ENCODE measurements around the gene KIF6.

The KIF6 gene

DNA sequence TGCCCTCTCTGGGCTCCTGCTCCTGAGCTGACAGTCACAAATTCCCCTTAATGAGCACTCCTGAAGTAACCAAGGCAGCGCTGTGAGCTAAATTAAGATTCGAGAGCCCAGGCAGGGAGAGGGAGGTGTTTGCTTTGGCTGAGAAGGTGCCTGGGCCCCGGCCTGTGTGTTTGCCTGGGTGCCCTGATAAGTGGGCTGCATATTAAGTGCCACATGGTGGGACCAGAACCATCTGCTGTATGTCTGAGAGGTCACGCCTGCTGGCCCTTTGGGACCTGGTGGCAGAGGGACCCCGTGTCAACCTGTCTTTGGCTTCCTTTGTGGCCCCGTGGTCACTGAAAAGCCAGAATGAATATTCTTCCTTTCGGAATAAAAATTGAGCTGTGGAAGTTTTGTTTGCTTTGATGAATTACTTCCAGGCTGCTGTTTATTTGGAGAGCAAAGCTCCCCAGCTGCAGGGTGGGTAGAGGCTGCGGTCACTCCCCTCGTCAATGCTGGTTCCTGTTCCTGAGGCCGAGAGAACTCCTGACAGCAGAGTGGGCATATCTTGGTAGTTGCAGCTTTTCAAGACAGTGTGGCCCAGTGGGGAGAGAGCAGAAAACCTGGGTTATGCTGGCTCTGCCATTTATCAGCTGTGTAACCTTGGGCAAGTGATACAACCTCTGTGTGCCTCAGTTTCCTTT is 385.2 kb downstream of the KIF6 start:
- DNase-seq, result peak; percentile 82 to 96 (median 92)

DNA sequence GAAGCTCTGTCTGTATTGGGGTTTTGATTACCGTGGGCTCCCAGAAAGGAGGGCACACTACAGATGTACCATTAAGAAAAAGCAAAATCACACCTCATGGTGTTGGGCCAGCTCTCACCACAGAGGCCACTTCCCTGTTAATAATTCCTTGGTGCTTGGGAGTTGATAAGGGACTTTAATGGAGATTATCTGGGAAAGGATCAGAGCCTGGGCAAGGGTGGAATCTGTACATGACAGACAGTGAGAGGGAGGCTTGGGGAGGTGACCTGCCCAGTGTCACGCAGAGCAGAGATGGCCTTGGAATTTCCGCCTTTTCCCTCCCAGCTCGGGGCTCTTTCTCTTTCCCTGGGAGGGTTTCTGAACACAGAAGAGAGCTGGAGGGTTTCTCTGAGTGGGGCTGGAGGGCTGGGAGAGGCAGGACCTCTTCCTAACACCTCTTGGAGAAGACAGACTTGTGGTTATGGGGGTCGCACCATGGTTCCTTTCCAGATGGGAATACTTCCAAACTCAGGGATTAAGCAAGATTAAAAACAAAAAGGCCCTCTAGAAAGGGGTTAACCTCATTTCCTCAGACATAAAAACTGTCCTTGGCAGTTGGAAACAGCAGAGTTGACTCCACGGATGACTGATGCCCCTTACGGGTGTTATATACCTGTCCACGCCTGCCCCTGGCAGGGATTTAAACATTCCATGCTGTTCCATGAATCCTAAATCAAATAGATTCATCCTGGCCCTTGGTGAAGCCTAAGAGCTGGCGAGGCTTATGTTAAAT is 385.9 kb downstream of the KIF6 start:
- no peak for DNase-seq

DNA sequence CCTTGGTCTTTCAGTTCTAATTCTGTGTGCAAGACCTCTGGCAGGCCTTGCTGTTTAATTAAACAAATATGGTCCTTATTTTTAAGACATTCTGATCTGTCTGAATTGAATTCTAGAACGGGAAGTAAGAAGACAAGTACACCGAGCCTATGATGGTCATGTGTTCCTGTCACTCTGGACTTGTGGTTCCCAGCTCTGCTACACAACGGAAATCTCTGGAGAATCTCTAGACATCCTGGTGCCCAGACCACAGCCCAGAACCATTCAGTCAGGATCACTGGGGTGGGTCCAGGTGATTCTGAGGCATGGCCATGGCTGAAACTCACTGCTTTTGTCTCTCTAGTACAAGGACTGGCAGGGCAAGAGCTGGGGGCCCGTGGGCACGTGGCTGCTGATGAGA is 386.8 kb downstream of the KIF6 start:
- no peak for DNase-seq

DNA sequence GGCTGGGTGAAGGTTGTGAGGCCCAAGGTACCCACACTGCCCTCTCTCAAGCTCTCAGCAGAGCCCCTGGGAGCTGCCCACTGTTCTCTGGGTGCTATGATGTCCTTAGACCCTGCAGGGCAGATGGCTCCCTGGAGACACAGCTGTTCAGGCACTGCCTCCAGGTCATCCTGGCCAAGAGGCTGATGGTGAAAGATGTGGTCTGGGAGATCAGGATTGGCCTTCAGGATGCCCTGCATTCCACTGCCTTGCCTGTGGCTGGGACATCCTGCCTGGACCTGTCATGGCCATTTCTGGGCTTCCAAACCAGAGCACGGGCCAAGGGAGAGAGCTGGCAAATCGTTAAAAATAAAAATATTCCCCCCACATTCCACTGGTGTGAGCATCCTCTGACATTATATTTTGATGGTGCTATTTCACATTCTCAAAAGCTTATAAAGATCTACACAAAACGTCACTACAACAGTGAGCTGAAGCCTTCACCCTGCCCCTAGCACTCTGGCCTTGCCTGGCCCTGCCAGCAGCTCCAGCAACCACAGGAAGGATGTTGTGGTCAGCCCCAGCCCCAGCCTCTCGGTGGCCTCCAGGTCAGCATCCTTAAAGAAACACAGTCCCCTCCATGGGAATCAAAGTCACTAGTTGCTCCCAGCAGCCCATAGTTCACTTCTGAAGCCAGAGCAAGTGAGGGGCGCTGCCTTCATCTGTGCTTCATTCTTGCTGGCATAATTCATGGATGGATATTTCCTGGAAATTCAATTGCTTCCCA is 389.2 kb downstream of the KIF6 start:
- DNase-seq, result no peak

DNA sequence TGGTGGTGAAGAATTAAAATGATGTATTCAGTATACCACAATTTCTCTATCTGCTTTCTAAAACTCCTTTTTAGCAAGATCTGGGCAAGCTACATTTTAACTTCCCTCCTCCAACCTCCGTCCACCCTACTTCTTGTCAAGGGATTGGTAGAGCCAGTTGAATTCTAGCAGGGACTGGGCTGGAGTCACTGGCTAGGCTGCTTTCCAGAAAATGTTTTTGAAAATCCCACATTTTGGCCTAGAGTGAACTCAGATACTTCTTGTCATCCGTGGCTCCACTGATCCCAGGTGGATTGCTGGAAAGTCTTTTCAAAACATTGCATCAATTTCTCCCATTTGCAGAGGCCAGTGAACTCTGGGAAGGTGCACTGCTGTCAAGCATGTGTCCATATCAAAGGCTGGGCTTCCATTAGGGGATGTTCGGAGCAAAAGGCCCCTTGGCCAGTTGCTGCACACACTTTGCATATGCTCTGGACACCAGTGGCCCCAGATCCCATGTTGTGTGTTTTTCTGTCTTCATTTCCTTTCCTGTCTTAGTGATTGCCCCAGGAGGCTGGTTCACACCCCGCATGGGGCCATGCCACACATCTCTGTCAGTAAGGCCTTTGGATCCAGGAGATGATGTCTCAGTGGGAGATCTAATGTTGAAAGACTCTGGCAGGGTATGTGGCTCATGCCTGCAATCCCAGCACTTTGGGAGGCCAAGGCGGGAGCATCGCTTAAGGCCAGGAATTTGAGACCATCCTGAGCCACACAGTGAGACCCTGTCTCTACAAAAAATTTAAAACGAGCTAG is 391.4 kb downstream of the KIF6 start:
- DNase-seq, result no peak

DNA sequence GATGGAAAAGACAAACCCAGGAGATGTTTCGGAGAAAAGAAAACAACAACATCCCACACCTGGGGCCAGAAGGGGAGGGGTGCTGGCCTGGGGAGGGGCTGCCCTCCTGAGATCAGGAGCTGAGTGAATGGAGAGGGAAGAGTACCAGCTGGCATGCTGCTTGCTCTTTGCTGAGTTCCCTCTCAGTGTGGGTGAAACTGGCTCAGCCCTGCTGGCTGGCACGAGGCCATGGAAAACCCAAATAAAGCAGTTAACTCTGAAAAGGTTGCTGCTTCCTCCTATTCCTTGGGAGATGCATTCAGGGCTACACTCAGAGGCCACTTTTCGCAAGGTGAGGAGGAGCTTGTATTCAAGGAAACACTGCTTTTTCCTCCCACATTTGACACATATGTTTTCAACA is 394.7 kb downstream of the KIF6 start:
- DNase-seq, result peak in 2 of 3 experiments; percentile 21 to 29

DNA sequence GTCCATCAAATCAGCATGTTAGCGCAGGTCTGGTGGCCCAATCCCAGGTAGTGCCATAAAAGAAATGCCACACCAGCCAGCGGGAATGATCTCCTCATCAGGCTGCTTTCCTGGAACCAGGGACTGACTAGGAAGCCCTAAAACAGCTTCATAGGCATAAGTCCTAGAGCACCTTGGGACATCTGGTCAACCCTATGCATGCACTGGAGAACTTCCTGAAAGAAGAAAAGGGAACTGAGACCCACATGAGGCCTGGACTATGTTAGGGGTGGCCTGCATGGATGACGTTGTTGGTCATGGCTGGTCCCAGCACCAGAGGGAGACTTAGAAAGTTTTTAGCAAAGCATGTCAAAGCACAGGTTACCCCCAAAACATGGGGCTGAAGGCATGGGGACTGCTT is 395.2 kb downstream of the KIF6 start:
- DNase-seq, result peak in 1 of 3 experiments; percentile 55

DNA sequence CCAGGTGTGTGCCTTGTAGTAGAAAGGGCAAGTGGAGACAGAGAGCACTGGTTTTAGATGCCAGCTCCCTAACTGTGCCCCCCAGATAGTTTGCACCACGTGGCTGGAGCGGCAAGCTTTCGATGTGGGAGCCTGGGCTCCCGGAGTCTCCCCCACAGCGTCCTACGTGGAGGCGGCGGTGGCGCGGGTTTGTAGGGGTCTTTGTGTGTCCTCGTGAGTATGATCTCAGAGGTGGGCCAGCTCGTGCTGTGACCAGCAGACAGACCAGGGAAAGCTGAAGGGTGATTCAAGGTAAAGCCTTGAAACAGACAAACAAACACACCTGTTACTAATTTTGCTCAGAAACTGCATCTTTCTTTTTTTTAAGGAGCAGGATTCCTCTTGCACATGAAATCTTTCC is 397.1 kb downstream of the KIF6 start:
- DNase-seq, result no peak

DNA sequence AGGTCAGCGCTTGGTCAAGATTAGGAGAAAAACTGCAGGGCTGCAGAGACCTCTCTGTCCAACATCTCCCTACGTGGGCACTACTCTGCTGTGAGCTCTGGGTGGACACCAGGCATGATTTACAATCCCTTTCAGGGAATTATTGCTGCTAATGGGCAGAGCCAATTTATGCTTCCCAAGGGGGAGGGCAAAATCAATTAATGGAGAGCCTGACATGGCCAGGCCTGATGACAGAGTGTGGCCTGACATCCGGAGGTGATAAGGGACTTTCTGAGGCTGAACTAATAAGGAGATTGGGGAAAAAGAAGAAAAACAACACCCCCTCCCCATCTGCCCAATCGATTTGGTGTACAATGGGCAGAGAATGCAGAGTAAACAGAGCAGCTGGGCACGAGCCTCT is 397.7 kb downstream of the KIF6 start:
- peak in 2 of 3 experiments; percentile 19 to 66 for DNase-seq

DNA sequence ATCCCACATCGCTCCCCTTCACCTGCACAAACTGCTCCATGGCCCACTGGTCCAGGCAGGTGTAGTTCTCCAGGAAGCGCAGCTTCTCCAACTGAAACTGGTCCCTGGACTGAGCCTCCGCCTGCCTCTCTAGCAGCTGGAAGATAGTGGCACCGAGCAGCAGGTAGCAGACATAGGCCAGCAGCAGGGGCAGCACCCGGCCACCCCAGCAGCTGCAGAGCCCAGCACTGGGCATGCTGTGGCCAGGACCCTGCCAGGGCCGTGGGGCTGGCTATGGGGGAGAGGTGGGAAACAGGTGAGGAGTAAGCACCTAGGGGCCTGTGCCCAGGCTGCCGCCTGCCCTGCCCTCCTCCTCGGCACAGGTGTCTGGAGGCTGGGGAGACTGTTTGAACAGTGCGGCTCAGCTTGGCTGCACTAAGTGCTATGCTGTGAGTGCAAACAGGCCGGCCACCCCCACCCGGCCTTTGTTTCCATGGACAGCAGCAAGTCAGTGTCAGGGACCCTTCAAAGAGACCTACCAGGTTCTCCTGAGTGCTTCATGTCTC is 402.8 kb downstream of the KIF6 start, which contains the start of gene KCNK16:
Gene KCNK16, minus strand, starts transcription at position 397 of the 545 bp plus-strand sequence. Its CDS starts 162 bp downstream, at position 235.
- DNase-seq, result peak in 2 of 3 experiments; percentile 55 to 73

DNA sequence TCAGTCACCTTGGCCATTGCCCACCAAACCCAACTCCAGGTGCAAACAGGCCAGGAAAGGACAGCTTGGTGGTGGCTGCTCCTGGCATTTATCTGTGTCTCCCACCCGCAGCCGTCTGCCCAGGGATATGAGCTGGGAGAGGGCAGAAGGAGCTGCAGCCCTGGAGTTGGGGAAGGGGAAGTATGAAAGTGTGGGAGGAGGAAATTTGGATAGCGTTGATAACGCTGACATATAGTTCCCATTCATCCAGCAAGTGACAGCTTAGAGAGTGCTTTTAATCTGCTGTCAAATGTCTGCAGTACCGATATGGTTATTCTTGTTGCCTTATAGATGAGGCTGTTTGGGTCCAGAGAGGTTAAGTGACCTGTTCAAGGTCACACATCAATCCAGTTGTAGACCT is 403.4 kb downstream of the KIF6 start:
- no peak for DNase-seq

DNA sequence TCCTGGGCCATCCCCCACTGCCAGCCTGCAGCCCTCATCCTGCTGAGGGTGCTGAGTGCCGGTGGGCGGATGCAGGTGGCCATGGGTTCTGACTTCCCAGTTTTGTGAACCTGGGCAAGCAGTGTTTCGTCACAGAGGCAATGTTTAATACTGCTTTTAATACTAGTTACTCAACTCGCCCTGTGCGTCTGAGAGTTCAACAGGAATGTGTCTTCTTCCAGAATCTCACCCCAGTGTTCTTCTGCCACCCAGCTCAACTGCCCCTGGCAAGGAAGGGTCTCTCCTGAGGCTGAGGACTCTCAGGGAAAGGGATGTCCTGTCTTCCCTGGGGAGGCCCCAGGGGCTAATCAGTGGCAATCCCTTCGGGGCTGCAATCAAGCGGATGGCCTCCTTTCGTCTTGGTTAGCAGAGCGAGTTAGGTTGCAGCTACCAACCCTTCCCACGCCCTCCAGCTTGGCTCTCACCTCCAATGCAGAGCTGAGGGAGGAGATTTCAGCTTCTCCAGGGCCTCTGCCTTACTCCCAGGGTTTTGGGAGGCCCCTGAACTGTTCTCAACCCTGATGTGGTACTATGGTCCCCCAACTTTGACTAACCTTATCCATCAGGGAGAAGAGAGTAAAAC is 404.7 kb downstream of the KIF6 start:
- DNase-seq, result no peak

DNA sequence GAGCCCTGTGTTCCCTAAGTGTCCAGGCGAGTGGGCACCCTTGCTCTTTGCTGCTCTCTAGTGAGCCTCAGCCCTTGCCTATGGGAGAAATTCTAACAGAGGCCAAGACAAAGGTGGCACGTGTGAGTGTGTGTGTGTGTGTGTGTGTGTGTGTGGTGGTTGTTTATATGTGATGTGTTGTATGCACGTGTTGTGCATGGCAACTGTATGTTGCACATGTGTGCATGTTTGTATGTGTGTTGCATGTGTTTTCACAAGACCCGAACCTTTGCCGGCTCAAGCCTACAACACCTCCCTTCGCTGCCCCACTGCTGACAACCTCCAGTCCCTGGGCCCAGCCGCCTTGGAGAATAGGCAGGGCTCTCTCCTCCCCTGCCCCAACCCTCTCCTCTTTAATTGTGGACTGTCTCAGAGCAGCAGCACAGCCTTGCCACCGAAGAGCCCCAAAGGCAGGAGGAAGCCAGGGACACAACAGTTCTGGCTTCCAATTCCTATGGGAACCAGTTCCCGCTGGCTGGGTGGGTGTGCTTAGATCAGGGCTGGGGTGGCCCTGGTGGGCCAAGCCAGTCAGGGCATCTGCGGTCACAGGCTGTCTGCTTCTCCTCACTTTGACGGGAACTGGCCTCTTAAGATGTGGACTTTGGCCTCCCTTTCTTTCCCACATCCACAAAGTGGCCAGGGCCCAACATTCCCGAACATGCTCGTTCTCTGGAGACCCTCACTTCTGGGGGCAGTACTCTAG is 405.4 kb downstream of the KIF6 start:
- no peak for DNase-seq

DNA sequence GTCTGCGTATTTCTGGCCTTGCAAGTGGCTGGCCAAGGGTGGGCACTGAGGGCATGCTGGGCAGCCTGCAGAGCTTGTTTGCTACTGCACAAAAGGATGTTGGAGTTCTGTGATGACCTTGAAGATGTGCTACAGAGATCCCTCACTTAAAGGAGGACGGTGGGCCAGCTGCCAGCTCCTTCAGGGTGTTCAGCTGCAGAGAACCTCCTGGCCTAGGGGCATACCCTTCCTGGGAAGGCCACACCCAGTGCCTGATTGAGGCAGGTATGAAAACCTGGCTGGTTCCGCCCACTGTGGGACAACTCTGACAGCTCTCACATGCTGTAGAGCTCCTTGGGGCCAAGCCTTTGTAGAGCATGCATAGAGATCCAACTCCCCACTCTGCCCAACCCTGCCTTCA is 408.0 kb downstream of the KIF6 start:
- no peak for DNase-seq

DNA sequence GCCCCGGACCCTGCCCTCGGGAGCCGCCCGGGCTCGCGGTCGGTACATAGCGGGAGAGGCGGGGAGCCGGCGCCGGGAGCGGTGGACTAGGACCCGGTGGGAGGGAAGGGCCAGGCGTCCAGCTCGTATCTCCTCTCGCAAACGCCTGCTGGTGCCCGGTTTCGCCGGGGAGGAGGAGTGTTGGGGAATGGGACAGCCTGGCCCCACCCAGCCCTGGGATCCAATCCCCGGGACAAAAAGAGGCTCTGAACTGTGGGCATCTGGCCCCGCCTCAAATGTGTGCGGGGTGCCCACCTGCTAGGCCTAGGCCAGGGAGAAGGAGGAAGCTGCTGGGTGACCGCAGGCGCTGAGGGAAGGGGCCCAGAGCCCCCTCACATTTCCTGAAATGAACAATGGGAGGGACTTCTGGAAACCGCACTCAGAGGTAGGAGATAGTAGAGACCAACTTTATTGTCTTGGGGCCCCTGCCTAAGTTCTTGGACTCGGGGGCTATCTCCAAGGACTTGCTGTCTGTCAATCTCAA is 410.9 kb downstream of the KIF6 start, which contains the start of gene KCNK17:
Gene KCNK17, minus strand, starts transcription at position 147 of the 523 bp plus-strand sequence. Its CDS starts 99 bp downstream, at position 48.
- DNase-seq, result no peak

DNA sequence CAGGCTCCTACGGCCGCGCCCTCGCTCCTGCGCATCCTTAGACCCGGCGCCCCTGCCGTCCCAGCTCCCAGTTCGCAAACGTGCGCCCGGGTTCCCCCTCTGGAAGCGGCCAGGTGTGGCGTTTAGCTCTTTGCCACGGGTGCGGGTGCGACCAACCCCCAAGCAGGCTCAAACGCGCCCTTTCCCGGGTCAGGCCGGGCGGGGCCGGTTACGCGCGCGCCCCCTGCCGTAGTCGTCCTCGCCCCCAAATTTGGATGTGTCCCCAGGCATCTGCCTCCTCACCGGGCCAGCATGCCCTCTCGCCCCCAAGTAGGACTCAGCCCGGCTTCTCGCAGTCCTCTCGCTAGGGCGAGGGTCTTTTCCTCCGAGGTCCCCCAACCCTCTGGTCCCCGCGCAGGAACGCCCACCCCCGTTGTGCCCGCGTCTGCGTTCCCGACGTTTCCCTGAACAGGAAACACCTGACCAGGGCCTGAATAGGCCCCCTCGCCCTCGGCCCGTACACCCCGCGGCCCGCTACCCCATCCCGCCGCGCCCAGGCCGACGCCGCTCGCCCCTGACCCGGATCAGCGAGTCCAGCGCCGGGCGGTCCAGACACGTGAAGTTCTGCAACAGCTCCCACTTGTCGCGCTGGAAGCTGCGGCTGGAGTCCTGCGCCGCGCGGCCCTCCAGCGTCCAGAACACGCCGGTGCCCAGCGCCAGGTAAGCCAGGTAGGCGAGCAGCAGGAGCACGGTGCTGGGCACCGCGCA is 411.5 kb downstream of the KIF6 start:
- DNase-seq, result peak in 2 of 3 experiments; percentile 35 to 51

DNA sequence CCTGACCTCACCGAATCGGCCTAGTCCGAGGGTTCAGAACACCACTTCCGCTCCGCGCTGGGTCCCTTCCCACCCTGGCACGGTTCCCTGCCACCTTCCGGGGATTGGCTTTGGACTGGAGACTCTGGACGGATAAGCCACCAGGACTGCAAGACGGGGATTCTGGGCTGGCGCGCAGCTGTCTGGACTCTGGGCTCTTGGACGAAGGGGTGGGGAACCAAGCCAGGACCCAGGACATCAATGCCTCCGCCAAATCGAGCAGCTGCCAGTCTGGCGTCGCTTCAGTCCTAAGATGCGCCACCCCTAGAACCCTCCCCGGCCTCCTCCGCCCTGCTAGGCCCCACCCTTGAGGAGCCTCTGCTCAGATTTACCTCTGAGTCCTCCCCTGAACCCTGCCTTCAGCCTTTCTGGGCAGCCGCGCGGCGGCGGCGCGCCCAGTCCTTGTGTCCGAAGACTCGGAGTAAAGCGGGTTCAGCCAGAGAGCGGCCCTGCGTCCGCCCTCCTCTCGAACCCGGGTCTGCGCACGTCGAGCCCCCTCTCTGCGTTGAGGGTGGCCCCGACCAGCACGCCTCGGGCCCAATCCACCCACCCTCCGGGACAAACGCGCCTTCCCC is 412.2 kb downstream of the KIF6 start:
- DNase-seq, result peak in 1 of 3 experiments; percentile 47

DNA sequence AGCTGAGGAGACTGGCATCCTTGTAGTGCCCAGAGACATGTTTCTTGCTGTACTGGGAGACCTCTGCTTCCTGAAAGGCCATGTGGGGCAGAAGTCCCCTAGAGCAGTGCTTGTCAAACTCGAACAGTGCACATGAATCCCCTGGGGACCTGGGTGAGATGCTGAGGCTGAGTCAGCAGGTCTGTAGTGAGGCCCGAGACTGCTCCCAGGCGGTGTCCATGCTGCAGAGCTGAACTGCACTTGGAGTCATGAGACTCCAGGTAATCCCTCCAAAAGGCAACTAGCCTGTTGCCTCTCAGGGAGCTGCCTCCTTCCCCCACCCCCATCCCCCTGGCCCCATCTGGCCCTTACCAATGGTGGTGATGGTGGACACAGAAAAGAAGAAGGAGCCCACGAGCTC is 414.7 kb downstream of the KIF6 start:
- no peak for DNase-seq

DNA sequence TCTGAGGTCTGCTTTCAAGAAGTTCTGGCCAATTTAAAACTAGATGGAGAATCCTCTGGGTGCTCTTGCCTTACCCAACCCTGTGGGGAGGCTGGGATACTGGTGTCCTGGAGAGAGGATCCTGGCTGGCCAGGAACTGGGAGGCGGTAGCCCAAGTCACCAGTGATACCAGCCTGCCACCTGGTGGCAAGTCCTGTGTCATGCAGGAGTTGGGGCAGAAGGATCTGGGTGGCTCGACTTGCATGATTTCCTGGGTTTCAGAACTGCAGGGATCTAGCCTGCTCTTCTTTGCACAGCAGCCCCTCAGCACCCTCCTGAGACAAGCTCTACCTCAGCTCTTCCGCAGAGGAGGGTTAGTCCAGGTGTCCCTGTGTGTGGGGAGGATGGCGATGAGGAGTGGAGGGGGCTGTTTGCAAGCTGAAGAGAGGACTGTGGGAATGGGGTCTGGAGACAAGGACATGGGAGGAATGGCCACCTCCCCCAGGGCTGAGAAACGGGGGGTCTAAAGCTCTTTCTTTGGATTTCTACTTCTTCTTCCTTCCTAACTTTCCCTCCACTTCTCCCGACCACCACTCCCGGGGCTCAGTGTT is 415.2 kb downstream of the KIF6 start:
- peak; percentile 55 to 78 (median 76) for DNase-seq
